Body of pancreas (tissue), 4 donors: Measurements from ENCODE around the gene SYCP2. TPM values are rescaled to one million over a fixed set of nuclear protein-coding genes. Genes with fewer than 3 reads are reported as not detected.

Experiments
- ATAC-seq: fragments of 150-250 bp; one replicate; pipeline ENCODE4 v1.9.1; 2016
- DNase-seq, 4 donors: peaks; one replicate each; pipeline ENCODE4 v3.0.0-alpha.2; 2019
- H3K27ac ChIP-seq, 4 donors: fragments of 200-600 bp; sonication (generic); 1 replicate in 3 of 4; 2 replicates in 1 of 4; pipeline versions ENCODE4 v1.5.1 to v1.6.1; 2016 to 2019; ENCODE audit warnings: mild to moderate bottlenecking in 1 of 4, mixed read lengths in 1 of 4, moderate library complexity in 1 of 4
- H3K27me3 ChIP-seq, 2 donors: fragments of 200-600 bp; sonication (generic); one replicate each; pipeline ENCODE4 v1.6.0; 2016; ENCODE audit warnings: mild to moderate bottlenecking in 1 of 2
- H3K36me3 ChIP-seq, 2 donors: fragments of 200-600 bp; sonication (generic); replicated peaks in 1 of 2; 2 replicates each; pipeline ENCODE4 v1.5.1; 2016; ENCODE audit warnings: low read depth in 2 of 2; ENCODE audit not compliant: insufficient read depth in 1 of 2
- H3K4me1 ChIP-seq: fragments of 200-600 bp; sonication (generic); one replicate; pipeline ENCODE4 v1.6.0; 2016
- H3K4me3 ChIP-seq, 2 donors: fragments of 200-600 bp; sonication (generic); 1 replicate in 1 of 2; 2 replicates in 1 of 2; pipeline ENCODE4 v1.5.1; 2016 to 2019
- H3K9me3 ChIP-seq, 3 donors: fragments of 200-600 bp; sonication (generic); 1 replicate in 2 of 3; 2 replicates in 1 of 3; pipeline ENCODE4 v1.5.1; 2016
- CTCF ChIP-seq, 7 experiments: fragments of 450-650 bp in 4 of 7; fragments of 200-600 bp in 3 of 7; sonication (generic) in 3 of 7; IDR thresholded peaks; one replicate each; pipeline ENCODE4 v1.5.1; 2016 to 2019; ENCODE audit warnings: antibody characterized with exemption in 7 of 7
- POLR2A ChIP-seq, 3 donors: fragments of 450-650 bp; IDR thresholded peaks; one replicate each; pipeline ENCODE4 v1.6.1; 2016; ENCODE audit warnings: antibody characterized with exemption in 3 of 3, mild to moderate bottlenecking in 2 of 3
- WGBS, 2 donors: methylation state at CpG; one replicate each; pipeline ENCODE4 v1.1.5; 2017; 5-methylcytosine and 5-hydroxymethylcytosine counted together
- intact Hi-C: fragments of 100-400 bp; cut with DNase I; formaldehyde crosslinking; loops from one replicate; pipeline ENCODE4 v1.15.1; 2023
- total RNA-seq, 2 donors: library from RNA; depleted of rRNA; stranded (reverse); fragments of >200 nt; gene quantifications; one replicate each; pipeline ENCODE4 v1.1.0, GENCODE V29; 2016

The SYCP2 gene
- total RNA-seq, 2 donors from 2014 or later = 3.6 to 15.3 TPM

GRCh38 chr20:59835057-59835447 is 98.4 kb downstream of the SYCP2 start:
- Histone ChIP-seq H3K36me3 (no peaks in the 10 kb centered on the region), H3K9me3 (no peaks in the 10 kb centered on the region), H3K27ac (no peak overlapping the region), H3K4me3 (no peak overlapping the region), H3K27me3 (no peaks in the 10 kb centered on the region), H3K4me1 (no peaks in the 10 kb centered on the region)
- TF ChIP-seq POLR2A (IDR thresholded peaks at IDR 0.05) = no peak
- TF ChIP-seq CTCF (IDR thresholded peaks at IDR 0.05) = no peak
- intact Hi-C loops = no loop called here
- ATAC-seq (no peak), DNase-seq (no peak)
- 49 to 76% methylated on average over 2 of the region's 2 CpGs for WGBS, 2 donors

- Histone ChIP-seq H3K27me3 (no peaks in the 10 kb centered on the region), H3K36me3 (no peaks in the 10 kb centered on the region), H3K4me1 (no peaks in the 10 kb centered on the region), H3K4me3 (no peak overlapping the region), H3K9me3 (no peaks in the 10 kb centered on the region), H3K27ac (no peak overlapping the region)
- 73 to 79% methylated on average over 11 to 13 of the region's 13 CpGs for WGBS, 2 donors
- ATAC-seq = no peak
- intact Hi-C loops = no loop called here
- TF ChIP-seq CTCF (IDR thresholded peaks at IDR 0.05) = no peak
- DNase-seq = no peak
These were observed 100.8 kb downstream of the SYCP2 start for GRCh38 chr20:59832406-59833363.

GRCh38 chr20:59831916-59832270 is 101.5 kb downstream of the SYCP2 start:
- Histone ChIP-seq H3K4me3 (no peak overlapping the region), H3K27ac (no peak overlapping the region), H3K4me1 (no peaks in the 10 kb centered on the region), H3K9me3 (no peaks in the 10 kb centered on the region), H3K27me3 (no peaks in the 10 kb centered on the region), H3K36me3 (no peaks in the 10 kb centered on the region)
- 47 to 50% methylated on average over 1 to 3 of the region's 3 CpGs for WGBS, 2 donors
- TF ChIP-seq POLR2A (IDR thresholded peaks at IDR 0.05) = no peak
- TF ChIP-seq CTCF (IDR thresholded peaks at IDR 0.05) = no peak
- intact Hi-C loops = no loop called here
- DNase-seq (no peak), ATAC-seq (no peak)

GRCh38 chr20:59831024-59831915 is 102.2 kb downstream of the SYCP2 start:
- TF ChIP-seq POLR2A (IDR thresholded peaks at IDR 0.05) (no peak), CTCF (IDR thresholded peaks at IDR 0.05) (no peak)
- Histone ChIP-seq H3K4me3 (no peak overlapping the region), H3K27me3 (no peaks in the 10 kb centered on the region), H3K27ac (no peak overlapping the region), H3K36me3 (no peaks in the 10 kb centered on the region), H3K4me1 (no peaks in the 10 kb centered on the region), H3K9me3 (no peaks in the 10 kb centered on the region)
- 53 to 55% methylated on average over 16 to 23 of the region's 23 CpGs for WGBS, 2 donors
- ATAC-seq (no peak), DNase-seq (no peak)
- intact Hi-C loops = no loop called here
